GM12874 (cell line): ENCODE measurements around the gene HRC.

ENCODE experiments used
- CTCF ChIP-seq: IDR thresholded peaks from 2 replicates; pipeline ENCODE4 v1.5.1; 2011; ENCODE audit warnings: low read depth, mild to moderate bottlenecking, control low read depth, low read length, moderate library complexity; ENCODE audit not compliant: insufficient read depth

Gene HRC

GRCh38 chr19:49118565-49119410 lies 36.4 kb downstream of the HRC start, which contains the start of gene C19orf73:
C19orf73 (minus strand) TSS chr19:49119143; CDS start chr19:49119022, 121 bp downstream.
- peak; percentile 29; the same call in 1 of the 2 replicates for TF ChIP-seq CTCF

- TF ChIP-seq CTCF, result no peak
Observed at GRCh38 chr19:49117677-49118564, 37.3 kb downstream of the HRC start.

GRCh38 chr19:49116544-49116943 lies 38.7 kb downstream of the HRC start:
- TF ChIP-seq CTCF, result no peak

GRCh38 chr19:49114630-49115363 lies 40.4 kb downstream of the HRC start:
- no peak for TF ChIP-seq CTCF

- TF ChIP-seq CTCF, result peak; percentile 76
Observed at GRCh38 chr19:49113762-49114629, 41.2 kb downstream of the HRC start, which contains the start of gene LIN7B. LIN7B (plus strand) TSS chr19:49114370; CDS start chr19:49114405, 35 bp downstream.

GRCh38 chr19:49111218-49111998 lies 43.8 kb downstream of the HRC start:
- TF ChIP-seq CTCF, result no peak
